Uterus (tissue), 2 donors: ENCODE measurements around the gene TBKBP1.

Experiments used
- CTCF ChIP-seq, 4 experiments: fragments of 200-600 bp in 2 of 4; fragments of 450-650 bp in 2 of 4; sonication (generic) in 2 of 4; IDR thresholded peaks; one replicate each; pipeline ENCODE4 v1.5.1; 2016 to 2019; ENCODE audit warnings: antibody characterized with exemption in 4 of 4, mild to moderate bottlenecking in 2 of 4, moderate library complexity in 1 of 4
- POLR2A ChIP-seq, 2 donors: fragments of 450-650 bp; IDR thresholded peaks; one replicate each; pipeline ENCODE4 v1.6.1; 2016; ENCODE audit warnings: antibody characterized with exemption in 2 of 2, mild to moderate bottlenecking in 1 of 2, moderate library complexity in 1 of 2

GRCh38 chr17:47692137-47692894, 1.6 kb upstream of the TBKBP1 start:
- TF ChIP-seq POLR2A (IDR thresholded peaks at IDR 0.05) (no peak), CTCF (IDR thresholded peaks at IDR 0.05) (no peak)
